Measurements from ENCODE around the gene ATG4B. TPM values are rescaled to one million over a fixed set of nuclear protein-coding genes. Genes with fewer than 3 reads are reported as not detected.
"Not testable (repeated sequence)": the region's sequence is repeated elsewhere in the genome, so short reads cannot be mapped to it uniquely, and the experiment has no call there.

ATG4B gene
- total RNA-seq, 1 experiment from 2014 or later: 133 TPM

- no peak for TF ChIP-seq GABPB1 (CRISPR knock-in tag; IDR thresholded peaks at IDR 0.05)
- no peak for TF ChIP-seq AR (CRISPR knock-in tag; IDR thresholded peaks at IDR 0.05)
- TF ChIP-seq CDX4 (CRISPR knock-in tag; IDR thresholded peaks at IDR 0.05; ENCODE audit: borderline replicate concordance): no peak
- TF ChIP-seq NFYB (CRISPR knock-in tag; conservative IDR thresholded peaks at IDR 0.05; ENCODE audit: low read depth): no peak
- TF ChIP-seq CREM (CRISPR knock-in tag; IDR thresholded peaks at IDR 0.05): no peak
- TF ChIP-seq FOXJ3 (CRISPR knock-in tag; IDR thresholded peaks at IDR 0.05; ENCODE audit: borderline replicate concordance): no peak
- TF ChIP-seq ZNF317 (CRISPR knock-in tag; IDR thresholded peaks at IDR 0.05; ENCODE audit: borderline replicate concordance, low read depth): no peak
- no peak for TF ChIP-seq MXD4 (CRISPR knock-in tag; IDR thresholded peaks at IDR 0.05; ENCODE audit: borderline replicate concordance)
- no peak for TF ChIP-seq MAX (CRISPR knock-in tag; IDR thresholded peaks at IDR 0.05)
- TF ChIP-seq FOXP4 (CRISPR knock-in tag; IDR thresholded peaks at IDR 0.05): no peak
- TF ChIP-seq AFF4 (CRISPR knock-in tag; IDR thresholded peaks at IDR 0.05; ENCODE audit: borderline replicate concordance): no peak
- TF ChIP-seq TEAD1 (CRISPR knock-in tag; IDR thresholded peaks at IDR 0.05): no peak
- POLR2A ChIA-PET: no interaction called here
- CTCF ChIA-PET: no interaction called here
- no peaks in the 10 kb centered on the region for H3K4me1 Mint-ChIP-seq
- no peaks in the 10 kb centered on the region for H3K27me3 Mint-ChIP-seq (ENCODE audit: low read depth)
- H3K27ac Mint-ChIP-seq: no peak overlapping the region
- DNase-seq (ENCODE audit: low spot score) (no peak), ATAC-seq (no peak)
- peaks cover 37% of the 10 kb centered on the region for H3K36me3 Mint-ChIP-seq
- no peaks in the 10 kb centered on the region for H3K9me3 Mint-ChIP-seq
- no peak overlapping the region for H3K4me3 Mint-ChIP-seq
Observed at GRCh38 chr2:241660593-241661213, 23.2 kb downstream of the ATG4B start.

GRCh38 chr2:241662731-241663130 is 25.2 kb downstream of the ATG4B start:
- H3K27me3 Mint-ChIP-seq (ENCODE audit: low read depth); H3K4me3 Mint-ChIP-seq; DNase-seq (ENCODE audit: low spot score); CTCF ChIA-PET; H3K4me1 Mint-ChIP-seq; H3K9me3 Mint-ChIP-seq; ATAC-seq; POLR2A ChIA-PET; H3K27ac Mint-ChIP-seq: not testable (repeated sequence)
- peaks cover 35% of the 10 kb centered on the region for H3K36me3 Mint-ChIP-seq
